Thoracic aorta (tissue), 2 donors: ENCODE results near the gene CLK3. TPM values are rescaled to one million over a fixed set of nuclear protein-coding genes. Genes with fewer than 3 reads are reported as not detected.

Experiments used
- ATAC-seq: fragments of 150-250 bp; one replicate; pipeline ENCODE4 v1.8.0; 2017; ENCODE audit warnings: low read depth; ENCODE audit not compliant: insufficient number of reproducible peaks, low FRiP score
- DNase-seq: peaks from one replicate; pipeline ENCODE4 v3.0.0-alpha.2; 2020; ENCODE audit warnings: low spot score
- H3K27ac ChIP-seq, 2 donors: fragments of 200-600 bp; sonication (generic); 1 replicate in 1 of 2; 2 replicates in 1 of 2; pipeline ENCODE4 v1.5.1; 2016; ENCODE audit warnings: mild to moderate bottlenecking in 2 of 2, moderate library complexity in 2 of 2
- H3K27me3 ChIP-seq: fragments of 200-600 bp; sonication (generic); replicated peaks from 2 replicates; pipeline ENCODE4 v1.6.0; 2016; ENCODE audit warnings: mild to moderate bottlenecking; ENCODE audit not compliant: insufficient read depth
- H3K36me3 ChIP-seq: fragments of 200-600 bp; sonication (generic); one replicate; pipeline ENCODE4 v1.5.1; 2016
- H3K4me1 ChIP-seq, 2 donors: fragments of 200-600 bp; sonication (generic); 1 replicate in 1 of 2; 2 replicates in 1 of 2; pipeline versions ENCODE4 v1.5.1 to v1.6.0; 2016; ENCODE audit warnings: low read depth in 2 of 2, mild to moderate bottlenecking in 1 of 2; ENCODE audit not compliant: control insufficient read depth in 1 of 2
- H3K4me3 ChIP-seq: fragments of 200-600 bp; sonication (generic); 2 replicates; pipeline ENCODE4 v1.5.1; 2016; ENCODE audit warnings: mild to moderate bottlenecking
- H3K9me3 ChIP-seq: fragments of 200-600 bp; sonication (generic); 2 replicates; pipeline ENCODE4 v1.5.1; 2016
- total RNA-seq, 2 donors: library from RNA; depleted of rRNA; stranded (reverse); fragments of >200 nt; gene quantifications; one replicate each; pipeline versions ENCODE4 v1.1.0 to v1.2.3, GENCODE V29; 2016
- TF ChIP-seq, protein P1 (sequence below): fragments of 200-600 bp; sonication (generic); IDR thresholded peaks from one replicate; pipeline ENCODE4 v1.5.1; 2019; ENCODE audit warnings: antibody characterized with exemption

The CLK3 gene
- total RNA-seq, 2 donors from 2014 or later, result 114 to 156 TPM

- peaks cover 10 to 11% of the 10 kb centered on the region in 2 donors for H3K4me1 ChIP-seq
- TF ChIP-seq, protein P1, sequence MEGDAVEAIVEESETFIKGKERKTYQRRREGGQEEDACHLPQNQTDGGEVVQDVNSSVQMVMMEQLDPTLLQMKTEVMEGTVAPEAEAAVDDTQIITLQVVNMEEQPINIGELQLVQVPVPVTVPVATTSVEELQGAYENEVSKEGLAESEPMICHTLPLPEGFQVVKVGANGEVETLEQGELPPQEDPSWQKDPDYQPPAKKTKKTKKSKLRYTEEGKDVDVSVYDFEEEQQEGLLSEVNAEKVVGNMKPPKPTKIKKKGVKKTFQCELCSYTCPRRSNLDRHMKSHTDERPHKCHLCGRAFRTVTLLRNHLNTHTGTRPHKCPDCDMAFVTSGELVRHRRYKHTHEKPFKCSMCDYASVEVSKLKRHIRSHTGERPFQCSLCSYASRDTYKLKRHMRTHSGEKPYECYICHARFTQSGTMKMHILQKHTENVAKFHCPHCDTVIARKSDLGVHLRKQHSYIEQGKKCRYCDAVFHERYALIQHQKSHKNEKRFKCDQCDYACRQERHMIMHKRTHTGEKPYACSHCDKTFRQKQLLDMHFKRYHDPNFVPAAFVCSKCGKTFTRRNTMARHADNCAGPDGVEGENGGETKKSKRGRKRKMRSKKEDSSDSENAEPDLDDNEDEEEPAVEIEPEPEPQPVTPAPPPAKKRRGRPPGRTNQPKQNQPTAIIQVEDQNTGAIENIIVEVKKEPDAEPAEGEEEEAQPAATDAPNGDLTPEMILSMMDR, result no peak
- H3K4me3 ChIP-seq, result no peak overlapping the region
- DNase-seq, result no peak
- no peaks in the 10 kb centered on the region for H3K9me3 ChIP-seq
- no peak overlapping the region for H3K27ac ChIP-seq
- no peaks in the 10 kb centered on the region for H3K27me3 ChIP-seq
- ATAC-seq, result no peak
- peaks cover 11% of the 10 kb centered on the region for H3K36me3 ChIP-seq
Observed at GRCh38 chr15:74585191-74585590, 30.4 kb upstream of the CLK3 start.

DNA sequence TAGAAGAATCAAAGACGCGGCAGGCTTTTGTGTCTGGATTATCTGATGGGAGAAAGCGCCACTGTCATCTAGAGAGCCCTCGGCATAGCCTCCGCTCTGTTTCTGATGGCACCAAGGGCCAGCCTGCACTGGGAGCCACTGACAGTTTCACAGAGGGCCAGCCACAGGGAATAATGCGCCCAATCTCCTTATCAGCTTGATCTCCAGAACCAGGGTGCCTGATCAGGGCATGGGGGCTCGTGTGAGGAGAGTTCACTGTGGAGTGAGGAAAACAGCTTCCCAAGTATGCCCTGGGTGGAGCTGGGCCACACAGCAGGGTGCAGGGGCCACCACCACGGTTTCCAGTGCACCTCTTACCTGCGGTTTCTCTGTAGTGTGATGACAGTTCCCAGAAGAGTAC is 29.8 kb upstream of the CLK3 start:
- TF ChIP-seq, protein P1, result no peak
- Histone ChIP-seq H3K4me3 (no peak overlapping the region), H3K9me3 (no peaks in the 10 kb centered on the region), H3K27ac (no peak overlapping the region), H3K36me3 (peaks cover 15% of the 10 kb centered on the region), H3K4me1 (peaks cover 10 to 11% of the 10 kb centered on the region in 2 donors), H3K27me3 (no peaks in the 10 kb centered on the region)
- no peak for ATAC-seq
- DNase-seq, result no peak

- Histone ChIP-seq H3K27ac (no peak overlapping the region), H3K36me3 (peaks cover 37% of the 10 kb centered on the region), H3K9me3 (no peaks in the 10 kb centered on the region), H3K4me1 (peaks cover 10 to 11% of the 10 kb centered on the region in 2 donors), H3K27me3 (no peaks in the 10 kb centered on the region), H3K4me3 (no peak overlapping the region)
- DNase-seq (no peak), ATAC-seq (no peak)
- TF ChIP-seq, protein P1, result no peak
Observed at GRCh38 chr15:74589826-74590225, 25.8 kb upstream of the CLK3 start.

DNA sequence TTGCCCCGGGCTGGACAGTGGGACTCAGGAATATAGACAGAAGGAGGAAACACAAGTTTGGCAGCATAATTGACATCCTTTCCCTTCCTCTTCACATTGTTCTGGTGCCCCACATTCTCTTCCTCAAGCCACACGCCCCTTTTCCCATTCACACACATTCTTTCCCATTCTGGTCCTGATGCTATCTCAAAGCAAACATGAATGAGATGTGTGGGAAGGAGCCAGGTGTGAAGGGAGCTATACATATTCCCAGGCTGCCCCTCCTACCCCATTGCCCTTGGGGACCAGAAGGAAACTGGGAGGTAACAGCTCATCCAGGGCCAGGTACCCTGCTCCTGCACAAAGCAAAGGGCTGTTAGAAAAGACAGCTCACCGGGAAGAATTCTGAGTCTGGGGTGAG is 23.4 kb upstream of the CLK3 start:
- ATAC-seq, result no peak

DNA sequence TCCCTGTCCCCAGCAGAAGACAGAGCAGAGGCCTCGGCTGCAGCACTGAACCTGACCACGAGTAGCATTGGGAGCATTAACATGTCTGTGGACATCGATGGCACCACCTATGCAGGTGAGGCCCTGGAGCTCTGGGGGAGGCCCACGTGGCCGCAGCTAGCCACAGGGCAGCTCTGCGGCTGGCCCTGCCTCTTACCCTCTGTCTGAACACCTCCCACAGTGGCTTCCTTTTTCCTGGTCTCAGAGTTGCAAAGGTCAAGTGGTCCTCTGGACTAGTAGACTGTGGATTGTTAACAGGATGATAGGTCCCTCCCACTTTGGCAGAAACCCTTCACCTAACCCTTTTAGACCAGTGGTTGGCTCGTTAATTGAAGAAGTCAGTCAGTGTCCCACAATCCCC is 22.5 kb upstream of the CLK3 start:
- Histone ChIP-seq H3K27me3 (no peaks in the 10 kb centered on the region), H3K27ac (no peak overlapping the region), H3K4me3 (no peak overlapping the region), H3K9me3 (no peaks in the 10 kb centered on the region), H3K36me3 (peaks cover 36% of the 10 kb centered on the region), H3K4me1 (peaks cover 9 to 15% of the 10 kb centered on the region in 2 donors)
- TF ChIP-seq, protein P1, result no peak
- DNase-seq, result no peak
- no peak for ATAC-seq

More for the DNA sequence above, 23.4 kb upstream of the CLK3 start:
- Histone ChIP-seq H3K27ac (no peak overlapping the region), H3K4me3 (no peak overlapping the region), H3K36me3 (peaks cover 36% of the 10 kb centered on the region), H3K9me3 (no peaks in the 10 kb centered on the region), H3K4me1 (peaks cover 10 to 11% of the 10 kb centered on the region in 2 donors), H3K27me3 (no peaks in the 10 kb centered on the region)
- no peak for DNase-seq
- TF ChIP-seq, protein P1, result no peak
